ENCODE measurements around the gene RAD51B.

Gene RAD51B

GRCh38 chr14:68145539-68145938 lies 326.0 kb downstream of the RAD51B start:
- DNase-seq (ENCODE audit: low read depth in 2 of 2) = no peak

- DNase-seq (ENCODE audit: low read depth in 2 of 2) = peak; percentile 97
Observed at GRCh38 chr14:68146818-68147217, 327.2 kb downstream of the RAD51B start.

- DNase-seq (ENCODE audit: low read depth in 2 of 2) = no peak
Observed at GRCh38 chr14:68147303-68147702, 327.7 kb downstream of the RAD51B start.

- DNase-seq (ENCODE audit: low read depth in 2 of 2) = no peak
Observed at GRCh38 chr14:68148276-68148675, 328.7 kb downstream of the RAD51B start.

- no peak for DNase-seq (ENCODE audit: low read depth in 2 of 2)
Observed at GRCh38 chr14:68148763-68149162, 329.2 kb downstream of the RAD51B start.

GRCh38 chr14:68153275-68153674 lies 333.7 kb downstream of the RAD51B start:
- no peak for DNase-seq (ENCODE audit: low read depth in 2 of 2)

GRCh38 chr14:68154275-68154674 lies 334.7 kb downstream of the RAD51B start:
- no peak for DNase-seq (ENCODE audit: low read depth in 2 of 2)

GRCh38 chr14:68157971-68158371 lies 338.4 kb downstream of the RAD51B start:
- peak in 1 of 2 experiments; percentile 55 for DNase-seq (ENCODE audit: low read depth in 2 of 2)

- no peak for DNase-seq (ENCODE audit: low read depth in 2 of 2)
Observed at GRCh38 chr14:68158640-68159039, 339.1 kb downstream of the RAD51B start.

GRCh38 chr14:68159701-68160633 lies 340.4 kb downstream of the RAD51B start:
- DNase-seq (ENCODE audit: low read depth in 2 of 2) = no peak

GRCh38 chr14:68160779-68161546 lies 341.4 kb downstream of the RAD51B start:
- DNase-seq (ENCODE audit: low read depth in 2 of 2) = no peak

GRCh38 chr14:68162887-68163286 lies 343.3 kb downstream of the RAD51B start:
- DNase-seq (ENCODE audit: low read depth in 2 of 2) = no peak

GRCh38 chr14:68164711-68165113 lies 345.1 kb downstream of the RAD51B start:
- DNase-seq (ENCODE audit: low read depth in 2 of 2) = no peak

- DNase-seq (ENCODE audit: low read depth in 2 of 2) = no peak
Observed at GRCh38 chr14:68165274-68165843, 345.8 kb downstream of the RAD51B start.

GRCh38 chr14:68166731-68167382 lies 347.3 kb downstream of the RAD51B start:
- no peak for DNase-seq (ENCODE audit: low read depth in 2 of 2)

GRCh38 chr14:68167383-68168087 lies 348.0 kb downstream of the RAD51B start:
- no peak for DNase-seq (ENCODE audit: low read depth in 2 of 2)

GRCh38 chr14:68168460-68169109 lies 349.0 kb downstream of the RAD51B start:
- DNase-seq (ENCODE audit: low read depth in 2 of 2) = no peak

- DNase-seq (ENCODE audit: low read depth in 2 of 2) = no peak
Observed at GRCh38 chr14:68172216-68172615, 352.6 kb downstream of the RAD51B start.

- no peak for DNase-seq (ENCODE audit: low read depth in 2 of 2)
Observed at GRCh38 chr14:68172627-68173026, 353.0 kb downstream of the RAD51B start.

GRCh38 chr14:68173227-68173972 lies 353.8 kb downstream of the RAD51B start:
- DNase-seq (ENCODE audit: low read depth in 2 of 2) = no peak
